Middle frontal gyrus (tissue), 1 donor: Measurements from ENCODE around the gene C20orf204.

Experiments used
- DNase-seq: peaks from one replicate; pipeline ENCODE4 v3.0.0-alpha.2; 2015; ENCODE audit warnings: low spot score; ENCODE audit errors: extremely low spot score

Gene C20orf204

GRCh38 chr20:64055396-64055892 lies 19.5 kb downstream of the C20orf204 start:
- DNase-seq = no peak

GRCh38 chr20:64055893-64056638 lies 20.1 kb downstream of the C20orf204 start:
- no peak for DNase-seq

GRCh38 chr20:64056639-64056888 lies 20.6 kb downstream of the C20orf204 start:
- DNase-seq = no peak

- no peak for DNase-seq
Measured at GRCh38 chr20:64056889-64057627, 21.1 kb downstream of the C20orf204 start.

GRCh38 chr20:64057628-64058498 lies 21.9 kb downstream of the C20orf204 start:
- DNase-seq = no peak

- DNase-seq = no peak
Measured at GRCh38 chr20:64058536-64058935, 22.6 kb downstream of the C20orf204 start.

- no peak for DNase-seq
Measured at GRCh38 chr20:64062276-64062595, 26.3 kb downstream of the C20orf204 start.

- peak; percentile 93 for DNase-seq
Measured at GRCh38 chr20:64062596-64063388, 26.8 kb downstream of the C20orf204 start, which contains the start of gene TCEA2. TSS of gene TCEA2 (plus strand) at chr20:64063198. CDS start at chr20:64063313, 115 bp downstream.

- no peak for DNase-seq
Measured at GRCh38 chr20:64063389-64064144, 27.6 kb downstream of the C20orf204 start.

GRCh38 chr20:64064145-64064698 lies 28.2 kb downstream of the C20orf204 start:
- no peak for DNase-seq

GRCh38 chr20:64065062-64065973 lies 29.3 kb downstream of the C20orf204 start:
- no peak for DNase-seq

GRCh38 chr20:64065974-64066343 lies 30.0 kb downstream of the C20orf204 start:
- no peak for DNase-seq

GRCh38 chr20:64067005-64067632 lies 31.1 kb downstream of the C20orf204 start:
- DNase-seq = no peak

- DNase-seq = no peak
Measured at GRCh38 chr20:64067733-64068307, 31.8 kb downstream of the C20orf204 start.

- DNase-seq = no peak
Measured at GRCh38 chr20:64068386-64069208, 32.6 kb downstream of the C20orf204 start.

GRCh38 chr20:64069209-64069613 lies 33.2 kb downstream of the C20orf204 start:
- DNase-seq = no peak

GRCh38 chr20:64069614-64070243 lies 33.7 kb downstream of the C20orf204 start:
- DNase-seq = no peak
